ENCODE results near the gene ATF5. TPM values are rescaled to one million over a fixed set of nuclear protein-coding genes. Genes with fewer than 3 reads are reported as not detected.

Gene ATF5
- total RNA-seq, 3 donors from 2014 or later: 10.7 to 25.0 (median 16.1) TPM

DNA sequence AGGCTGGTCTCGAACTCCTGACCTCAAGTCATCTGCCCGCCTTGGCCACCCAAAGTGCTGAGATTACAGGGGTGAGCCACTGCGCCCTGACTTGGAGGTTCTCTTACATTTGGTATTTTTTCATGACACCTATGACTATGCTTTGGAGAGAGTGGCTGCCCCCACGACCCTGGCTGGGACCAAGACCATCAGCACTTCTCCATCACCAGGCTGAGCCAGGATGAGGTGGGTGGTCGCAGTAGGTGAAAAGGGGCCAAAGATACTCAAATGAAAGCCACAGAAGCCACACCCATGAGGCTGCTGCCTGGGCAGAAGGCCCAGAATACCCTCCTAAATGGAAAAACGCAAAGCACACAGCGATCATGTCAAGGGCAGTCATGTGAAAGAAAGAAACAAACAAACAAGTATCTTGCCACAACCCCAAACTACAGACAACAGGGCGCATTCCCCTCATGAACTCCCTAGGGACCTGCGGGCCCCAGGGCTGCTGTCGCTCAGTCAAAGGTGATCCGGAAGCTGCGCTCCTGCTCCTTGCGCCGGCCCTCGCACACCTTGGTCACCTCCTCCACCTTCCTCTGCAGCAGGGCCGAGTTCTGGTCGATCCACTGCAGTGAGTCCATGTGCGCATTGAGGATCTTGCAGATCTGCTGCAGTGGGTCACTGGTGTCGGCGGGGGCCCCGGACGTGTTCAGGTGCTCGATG, 21.1 kb upstream of the ATF5 start:
- Histone ChIP-seq H3K9me3 (no peaks in the 10 kb centered on the region), H3K36me3 (ENCODE audit: low read depth) (no peaks in the 10 kb centered on the region), H3K4me1 (ENCODE audit: low read depth) (no peaks in the 10 kb centered on the region), H3K4me3 (no peak overlapping the region)
- TF ChIP-seq, protein P1, sequence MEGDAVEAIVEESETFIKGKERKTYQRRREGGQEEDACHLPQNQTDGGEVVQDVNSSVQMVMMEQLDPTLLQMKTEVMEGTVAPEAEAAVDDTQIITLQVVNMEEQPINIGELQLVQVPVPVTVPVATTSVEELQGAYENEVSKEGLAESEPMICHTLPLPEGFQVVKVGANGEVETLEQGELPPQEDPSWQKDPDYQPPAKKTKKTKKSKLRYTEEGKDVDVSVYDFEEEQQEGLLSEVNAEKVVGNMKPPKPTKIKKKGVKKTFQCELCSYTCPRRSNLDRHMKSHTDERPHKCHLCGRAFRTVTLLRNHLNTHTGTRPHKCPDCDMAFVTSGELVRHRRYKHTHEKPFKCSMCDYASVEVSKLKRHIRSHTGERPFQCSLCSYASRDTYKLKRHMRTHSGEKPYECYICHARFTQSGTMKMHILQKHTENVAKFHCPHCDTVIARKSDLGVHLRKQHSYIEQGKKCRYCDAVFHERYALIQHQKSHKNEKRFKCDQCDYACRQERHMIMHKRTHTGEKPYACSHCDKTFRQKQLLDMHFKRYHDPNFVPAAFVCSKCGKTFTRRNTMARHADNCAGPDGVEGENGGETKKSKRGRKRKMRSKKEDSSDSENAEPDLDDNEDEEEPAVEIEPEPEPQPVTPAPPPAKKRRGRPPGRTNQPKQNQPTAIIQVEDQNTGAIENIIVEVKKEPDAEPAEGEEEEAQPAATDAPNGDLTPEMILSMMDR (IDR thresholded peaks at IDR 0.05): no peak
- ATAC-seq: peak; percentile 23
- DNase-seq: no peak
- intact Hi-C loops (cut with DNase I, micrococcal nuclease): no loop called here

DNA sequence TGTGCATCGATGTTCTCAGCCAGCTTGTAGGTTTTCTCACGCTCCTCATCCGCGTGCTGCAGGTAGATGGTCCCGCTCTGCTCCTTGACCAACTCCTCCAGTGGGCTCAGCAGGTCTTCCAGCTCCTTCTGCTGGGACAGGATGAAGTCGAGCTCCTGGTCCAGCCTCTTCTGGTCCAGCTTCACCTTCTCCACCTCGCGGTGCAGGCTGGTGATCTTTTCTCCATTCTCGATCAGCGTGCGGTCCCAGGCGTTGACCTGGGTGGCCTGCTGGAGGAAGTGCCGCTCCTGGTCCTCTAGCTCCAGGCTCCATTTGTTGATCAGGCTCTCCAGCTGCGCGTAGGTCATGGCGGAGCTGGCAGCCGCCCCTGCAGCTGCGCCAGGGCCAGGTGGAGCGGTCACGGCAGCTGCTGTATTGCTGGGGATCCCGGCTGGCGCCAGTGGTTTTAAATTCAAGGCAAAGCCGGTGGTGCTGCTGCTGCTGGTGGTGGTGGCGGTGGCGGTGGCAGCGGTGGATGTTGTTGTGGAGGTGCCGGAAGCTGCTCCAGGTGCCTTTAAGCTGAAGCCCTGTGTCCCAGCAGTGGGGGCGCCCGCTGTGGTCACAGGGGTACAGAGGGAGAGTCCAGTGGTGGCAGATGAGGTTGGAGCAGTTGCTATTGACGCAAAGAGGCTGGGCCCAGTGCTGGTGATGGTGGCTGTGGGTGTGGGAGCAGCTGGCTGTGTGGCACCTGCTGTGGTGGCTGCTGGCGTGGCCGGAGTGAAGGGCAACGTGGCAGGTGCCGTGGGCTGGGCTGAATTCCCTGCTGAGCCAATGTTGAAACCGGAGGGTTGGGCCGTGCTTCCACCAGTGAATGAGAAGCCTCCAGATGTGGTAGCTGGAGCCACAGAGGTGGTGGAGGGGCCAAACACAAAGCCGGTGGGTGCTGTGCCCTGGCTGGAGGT, 20.3 kb upstream of the ATF5 start:
- H3K4me1 ChIP-seq (ENCODE audit: low read depth): no peaks in the 10 kb centered on the region
- no peaks in the 10 kb centered on the region for H3K9me3 ChIP-seq
- TF ChIP-seq, protein P1 (IDR thresholded peaks at IDR 0.05): no peak
- H3K4me3 ChIP-seq: no peak overlapping the region
- DNase-seq (no peak), ATAC-seq (no peak)
- H3K36me3 ChIP-seq (ENCODE audit: low read depth): no peaks in the 10 kb centered on the region
- intact Hi-C loops (cut with DNase I, micrococcal nuclease): no loop called here

DNA sequence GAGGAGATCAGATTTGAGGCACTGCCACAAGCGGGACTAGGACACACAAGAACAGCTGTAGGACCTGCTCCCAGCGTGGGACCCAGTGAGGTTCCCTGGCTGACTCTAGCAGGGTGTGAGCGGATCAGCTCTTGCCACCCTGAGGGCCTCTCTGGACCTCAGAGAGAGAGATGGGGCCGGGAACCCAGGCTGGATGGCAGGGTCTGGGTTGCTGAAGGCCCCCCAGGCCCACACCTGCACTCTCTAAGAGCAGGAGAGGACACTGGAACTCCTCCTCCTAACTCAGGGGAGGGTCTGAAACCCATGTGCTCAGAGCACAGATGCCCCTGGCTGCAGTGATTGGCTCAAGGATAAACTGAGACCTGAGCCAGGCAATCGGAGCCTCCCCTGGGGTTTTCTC, 18.8 kb upstream of the ATF5 start:
- TF ChIP-seq, protein P1 (IDR thresholded peaks at IDR 0.05): no peak
- DNase-seq (no peak), ATAC-seq (no peak)
- Histone ChIP-seq H3K4me3 (no peak overlapping the region), H3K36me3 (ENCODE audit: low read depth) (no peaks in the 10 kb centered on the region), H3K4me1 (ENCODE audit: low read depth) (no peaks in the 10 kb centered on the region), H3K9me3 (no peaks in the 10 kb centered on the region)
- intact Hi-C loops (cut with DNase I, micrococcal nuclease): no loop called here

DNA sequence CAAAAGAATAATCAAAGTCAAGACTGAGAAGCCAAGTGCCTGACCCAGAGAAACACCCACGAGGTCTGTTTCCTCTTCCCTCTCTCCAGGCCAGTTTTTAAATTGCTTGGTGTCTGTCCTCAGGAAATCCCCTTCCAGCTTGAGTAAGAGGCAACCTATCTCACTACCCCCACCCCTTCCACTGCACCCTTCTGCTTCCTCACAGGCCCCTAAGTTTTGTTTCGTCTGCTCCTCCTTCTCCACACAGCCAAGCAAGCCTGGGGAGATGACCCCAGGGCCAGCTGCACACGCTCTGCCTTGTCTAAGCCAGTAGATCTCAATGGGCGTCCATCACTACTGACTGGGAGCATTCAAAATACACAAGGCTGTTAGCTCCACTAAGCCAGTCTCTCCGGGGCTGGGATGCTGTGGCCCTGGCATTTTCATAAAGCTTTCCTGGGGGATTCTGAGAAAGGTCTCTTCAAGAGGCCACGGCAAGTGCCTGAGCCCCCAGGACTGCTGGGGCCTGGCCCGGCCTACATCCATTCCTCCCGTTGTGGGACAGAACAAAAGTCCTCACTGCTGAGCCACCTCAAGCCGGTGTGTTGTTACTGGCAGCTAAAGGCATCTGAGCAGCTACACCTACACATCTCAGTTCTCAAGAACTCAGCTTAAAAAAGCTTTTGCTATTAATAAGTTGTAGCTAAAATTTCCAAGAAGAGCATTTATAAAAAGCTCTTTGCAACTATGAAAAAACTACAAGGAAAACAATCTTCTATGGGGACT, 17.4 kb upstream of the ATF5 start:
- DNase-seq (peak in 1 of 3 donors; percentile 12), ATAC-seq (peak; percentile 35)
- TF ChIP-seq, protein P1 (IDR thresholded peaks at IDR 0.05): no peak
- Histone ChIP-seq H3K36me3 (ENCODE audit: low read depth) (no peaks in the 10 kb centered on the region), H3K4me3 (no peak overlapping the region), H3K9me3 (no peaks in the 10 kb centered on the region), H3K4me1 (ENCODE audit: low read depth) (no peaks in the 10 kb centered on the region)
- intact Hi-C loops (cut with DNase I, micrococcal nuclease): no loop called here

DNA sequence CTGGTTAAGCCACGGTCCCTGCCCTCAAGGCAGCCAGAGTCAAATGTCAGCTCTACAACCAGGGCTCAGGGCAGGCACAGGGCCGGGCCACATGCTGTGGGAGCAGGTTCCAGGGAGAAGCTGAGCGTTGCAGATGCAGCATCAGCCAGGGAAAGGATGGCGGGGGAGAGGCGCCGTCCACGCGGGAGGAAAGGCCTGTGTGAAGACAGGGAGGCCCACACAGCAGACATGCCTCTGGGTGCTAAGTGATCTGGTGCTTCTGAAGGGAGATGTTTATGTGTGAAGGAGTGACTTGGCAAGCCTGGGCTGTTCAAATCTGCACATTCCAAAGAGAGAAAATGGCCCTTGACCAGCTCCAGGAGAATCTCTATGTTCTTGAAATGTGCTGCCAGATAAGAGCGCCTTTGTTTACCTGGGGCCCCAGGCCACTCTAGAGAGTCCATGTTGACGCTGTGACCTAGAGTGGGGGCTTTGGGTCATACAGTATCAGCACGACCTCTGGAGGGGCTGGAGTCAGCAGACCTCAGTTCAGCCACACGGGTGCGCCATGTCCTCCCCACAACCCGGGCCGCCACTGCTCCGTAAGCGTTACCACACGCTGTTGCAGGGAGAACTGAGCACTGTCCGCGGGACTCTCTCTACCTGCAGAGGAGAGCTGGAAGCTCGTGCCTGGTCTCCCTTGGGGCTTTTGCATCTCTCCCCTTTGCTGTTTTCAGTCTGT, 15.9 kb upstream of the ATF5 start:
- TF ChIP-seq, protein P1 (IDR thresholded peaks at IDR 0.05): no peak
- ATAC-seq (no peak), DNase-seq (no peak)
- H3K4me1 ChIP-seq (ENCODE audit: low read depth): no peaks in the 10 kb centered on the region
- H3K4me3 ChIP-seq: no peak overlapping the region
- intact Hi-C loops (cut with DNase I, micrococcal nuclease): no loop called here
- H3K36me3 ChIP-seq (ENCODE audit: low read depth): no peaks in the 10 kb centered on the region
- no peaks in the 10 kb centered on the region for H3K9me3 ChIP-seq

Data from mucosa of descending colon (tissue), 3 donors.